Right renal pelvis (tissue), 4 donors: Measurements from ENCODE around the gene TRAPPC10. TPM values are rescaled to one million over a fixed set of nuclear protein-coding genes. Genes with fewer than 3 reads are reported as not detected.

Experiments used
- DNase-seq, 4 donors: peaks; one replicate each; pipeline ENCODE4 v3.0.0-alpha.2; 2013; ENCODE audit warnings: low read depth in 4 of 4, low spot score in 3 of 4, missing footprints in 1 of 4
- polyA plus RNA-seq, 4 donors: library from polyadenylated mRNA; unstranded; fragments of 120-200 nt; gene quantifications; one replicate each; pipeline ENCODE4 v1.2.1, GENCODE V29; 2013; ENCODE audit not compliant: insufficient read length in 4 of 4

Gene TRAPPC10
- polyA plus RNA-seq, 4 donors: 38.2 to 40.8 (median 39.4) TPM

- no peak for DNase-seq
These were observed 51.2 kb downstream of the TRAPPC10 start for GRCh38 chr21:44063151-44063912.

GRCh38 chr21:44064852-44065403 is 52.8 kb downstream of the TRAPPC10 start:
- no peak for DNase-seq

GRCh38 chr21:44065428-44065827 is 53.3 kb downstream of the TRAPPC10 start:
- DNase-seq: no peak

DNA sequence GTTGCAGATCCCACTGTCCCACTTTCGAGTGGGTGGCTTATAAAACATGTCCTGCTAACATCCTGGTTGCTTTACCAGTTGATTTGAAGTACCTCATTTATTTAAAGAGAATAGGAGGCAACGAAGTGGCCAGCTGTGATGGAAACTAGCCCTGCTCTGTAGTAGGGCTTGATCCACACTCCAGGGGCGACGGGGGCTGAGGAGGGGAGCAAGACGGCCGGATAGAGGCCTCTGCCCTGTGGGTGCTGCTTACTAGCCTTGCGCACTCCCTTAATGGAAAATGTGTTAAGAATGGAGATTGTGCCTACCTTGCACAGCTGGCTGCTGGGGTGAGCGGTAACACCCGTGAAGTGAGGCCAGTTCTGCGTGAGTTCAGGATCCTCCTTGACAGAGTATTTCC is 54.0 kb downstream of the TRAPPC10 start:
- DNase-seq: no peak

GRCh38 chr21:44067011-44067839 is 55.1 kb downstream of the TRAPPC10 start:
- DNase-seq: no peak

DNA sequence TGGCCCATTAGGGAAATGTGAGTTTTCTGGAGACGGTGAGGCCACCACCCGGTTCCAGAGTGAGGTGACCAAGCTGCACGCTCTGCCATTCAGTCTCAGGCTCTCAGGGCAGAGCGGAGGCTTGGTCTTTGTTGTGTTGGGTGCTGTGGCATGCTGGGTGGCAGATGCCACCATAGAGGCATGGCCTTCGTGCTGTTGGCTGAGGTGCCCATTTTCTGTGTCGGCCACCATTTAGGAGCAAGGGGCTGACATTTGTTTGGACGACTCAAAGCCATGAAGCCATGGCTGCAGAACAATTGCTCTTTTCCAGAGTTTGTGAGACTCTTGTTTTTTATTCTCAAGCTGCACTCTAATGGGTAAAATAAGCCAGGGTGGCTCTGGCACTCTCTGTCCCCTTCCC is 58.3 kb downstream of the TRAPPC10 start:
- no peak for DNase-seq

DNA sequence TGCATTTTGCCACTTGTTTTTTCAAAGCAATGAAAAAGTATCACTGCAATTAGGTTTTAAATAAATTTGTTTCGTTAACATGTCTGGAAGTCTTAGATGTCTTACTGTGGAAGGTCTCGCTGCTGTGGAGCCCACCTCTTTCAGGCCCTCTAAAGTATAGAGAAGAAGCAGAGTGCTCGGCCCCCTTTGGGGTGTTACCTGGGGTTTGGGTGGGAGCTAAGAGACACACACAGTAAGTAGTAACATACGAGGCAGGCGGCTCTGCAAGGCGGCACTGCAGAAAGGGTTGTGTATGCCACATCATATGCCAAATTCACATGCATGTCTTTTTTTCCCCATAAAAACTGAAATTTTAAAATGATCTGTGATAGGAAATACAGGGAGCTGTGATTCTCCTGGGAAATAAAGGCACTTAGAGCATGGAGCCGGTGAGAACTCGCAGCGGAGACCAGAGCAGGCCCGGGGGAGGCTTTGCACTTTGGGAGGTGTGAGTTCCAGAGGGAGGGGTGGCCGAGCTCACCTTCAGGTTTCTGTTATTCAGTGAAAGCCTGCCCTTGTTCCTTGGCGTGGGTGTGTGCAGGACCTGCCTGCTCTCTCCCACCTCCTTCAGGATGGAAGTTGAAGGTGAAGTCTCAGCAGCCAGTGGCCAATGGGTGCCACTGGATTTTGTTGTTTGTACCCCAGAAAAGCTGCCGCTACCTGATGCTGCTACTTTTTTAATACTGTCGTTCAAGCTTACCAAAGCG is 59.4 kb downstream of the TRAPPC10 start:
- no peak for DNase-seq

GRCh38 chr21:44072111-44072510 is 60.0 kb downstream of the TRAPPC10 start:
- DNase-seq: no peak

DNA sequence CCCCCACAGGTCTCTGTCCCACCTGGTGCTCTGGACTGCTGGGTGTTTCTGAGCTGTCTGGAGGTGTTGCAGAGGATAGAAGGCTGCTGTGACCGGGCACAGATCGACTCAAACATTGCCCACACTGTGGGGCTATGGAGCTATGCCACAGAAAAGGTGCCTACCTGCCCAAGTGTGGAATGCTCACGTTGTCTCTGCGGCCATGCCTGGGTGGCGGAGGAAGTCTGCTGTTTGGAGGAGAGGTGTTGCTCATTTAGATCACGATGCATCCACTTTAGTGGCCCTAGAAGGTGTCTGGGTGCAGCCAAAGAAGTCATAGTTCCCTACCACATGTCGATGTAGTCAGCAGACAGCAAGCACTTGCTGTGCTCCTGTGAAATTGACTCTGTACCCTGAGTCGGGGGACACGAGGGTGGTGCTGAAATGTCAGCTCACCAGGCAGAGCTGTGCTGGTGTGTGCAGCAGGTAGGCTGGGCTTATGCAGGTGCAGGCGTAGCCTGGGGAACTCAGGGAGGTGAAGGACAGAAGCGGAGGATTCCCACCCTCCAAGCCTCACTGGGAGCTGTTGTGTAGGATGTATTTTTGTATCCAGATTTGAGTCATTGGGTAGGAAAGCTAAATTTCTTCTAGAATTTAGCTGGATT is 62.3 kb downstream of the TRAPPC10 start:
- DNase-seq: no peak

GRCh38 chr21:44076316-44076715 is 64.2 kb downstream of the TRAPPC10 start:
- DNase-seq: no peak

DNA sequence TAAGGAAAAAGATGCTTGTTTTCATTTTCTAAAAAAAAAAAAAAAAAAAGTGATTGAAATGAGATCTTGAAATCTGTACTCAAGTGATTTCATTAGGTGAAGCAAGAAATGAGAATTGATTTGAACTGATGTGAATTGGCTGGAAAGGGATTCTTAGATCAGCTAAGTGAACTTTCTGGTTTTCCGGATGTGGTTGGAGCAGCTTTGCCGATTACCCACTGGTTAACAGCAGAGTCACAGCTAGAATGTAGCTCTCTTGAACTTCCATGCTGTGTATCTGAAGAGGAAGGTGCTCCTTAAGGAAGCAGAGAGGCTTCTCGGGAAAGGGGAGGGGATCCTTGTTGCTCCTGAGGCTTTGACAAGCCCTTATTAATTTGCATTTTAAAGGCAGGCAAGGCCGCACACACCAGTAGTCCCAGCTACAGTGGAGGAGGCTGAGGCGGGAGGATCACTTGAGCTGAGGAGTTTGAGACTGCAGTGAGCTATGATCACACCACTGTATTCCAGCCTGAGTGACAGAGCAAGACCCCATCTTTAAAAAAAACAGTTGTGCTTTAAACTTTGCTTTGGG is 66.4 kb downstream of the TRAPPC10 start:
- no peak for DNase-seq

DNA sequence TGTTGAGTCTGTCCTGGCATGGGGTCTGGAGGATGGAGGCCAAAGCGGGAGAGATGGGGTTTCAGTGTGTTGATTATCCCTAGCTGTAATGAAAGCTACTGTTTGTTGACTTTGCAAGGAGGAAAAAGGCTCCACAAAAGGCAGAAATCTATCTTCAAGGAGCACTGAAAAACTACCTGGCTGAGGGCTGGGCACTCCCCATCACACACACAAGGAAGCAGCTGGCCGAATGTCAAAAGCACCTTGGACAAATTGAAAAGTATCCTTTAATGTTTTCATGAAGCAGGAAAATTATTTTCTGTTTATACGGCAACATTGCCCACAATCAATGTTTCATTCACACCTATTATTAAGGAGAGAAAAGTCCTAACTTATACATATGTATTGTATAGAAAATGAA is 67.3 kb downstream of the TRAPPC10 start:
- DNase-seq: no peak

- no peak for DNase-seq
These were observed 67.7 kb downstream of the TRAPPC10 start for GRCh38 chr21:44079846-44080245.

DNA sequence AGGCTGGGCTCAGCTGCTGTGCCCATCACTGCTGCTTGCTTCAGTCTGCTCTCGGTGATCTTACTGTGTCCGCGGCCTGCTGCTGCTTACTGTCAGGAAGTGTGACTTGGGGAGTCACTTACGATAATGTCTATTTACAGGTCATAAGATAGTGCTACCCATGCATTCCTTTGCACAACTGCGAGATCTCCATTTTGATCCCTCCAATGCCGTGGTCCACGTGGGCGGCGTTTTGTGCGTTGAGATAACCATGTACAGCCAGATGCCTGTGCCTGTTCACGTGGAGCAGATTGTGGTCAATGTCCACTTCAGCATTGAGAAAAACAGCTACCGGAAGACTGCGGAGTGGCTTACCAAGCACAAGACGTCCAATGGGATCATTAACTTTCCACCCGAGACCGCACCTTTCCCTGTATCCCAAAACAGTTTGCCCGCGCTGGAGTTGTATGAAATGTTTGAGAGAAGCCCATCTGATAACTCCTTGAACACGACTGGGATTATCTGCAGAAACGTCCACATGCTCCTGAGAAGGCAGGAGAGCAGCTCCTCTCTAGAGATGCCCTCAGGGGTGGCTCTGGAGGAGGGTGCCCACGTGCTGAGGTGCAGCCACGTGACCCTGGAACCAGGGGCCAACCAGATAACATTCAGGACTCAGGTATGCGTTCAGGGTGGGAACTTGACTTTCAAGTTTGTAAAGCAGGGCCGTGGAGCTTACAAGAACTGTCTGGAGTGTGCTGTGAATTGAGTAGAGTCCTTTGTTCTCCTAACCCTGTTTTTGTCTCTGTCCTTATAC is 70.7 kb downstream of the TRAPPC10 start:
- DNase-seq: no peak

- DNase-seq: no peak
These were observed 71.7 kb downstream of the TRAPPC10 start for GRCh38 chr21:44083631-44084291.

DNA sequence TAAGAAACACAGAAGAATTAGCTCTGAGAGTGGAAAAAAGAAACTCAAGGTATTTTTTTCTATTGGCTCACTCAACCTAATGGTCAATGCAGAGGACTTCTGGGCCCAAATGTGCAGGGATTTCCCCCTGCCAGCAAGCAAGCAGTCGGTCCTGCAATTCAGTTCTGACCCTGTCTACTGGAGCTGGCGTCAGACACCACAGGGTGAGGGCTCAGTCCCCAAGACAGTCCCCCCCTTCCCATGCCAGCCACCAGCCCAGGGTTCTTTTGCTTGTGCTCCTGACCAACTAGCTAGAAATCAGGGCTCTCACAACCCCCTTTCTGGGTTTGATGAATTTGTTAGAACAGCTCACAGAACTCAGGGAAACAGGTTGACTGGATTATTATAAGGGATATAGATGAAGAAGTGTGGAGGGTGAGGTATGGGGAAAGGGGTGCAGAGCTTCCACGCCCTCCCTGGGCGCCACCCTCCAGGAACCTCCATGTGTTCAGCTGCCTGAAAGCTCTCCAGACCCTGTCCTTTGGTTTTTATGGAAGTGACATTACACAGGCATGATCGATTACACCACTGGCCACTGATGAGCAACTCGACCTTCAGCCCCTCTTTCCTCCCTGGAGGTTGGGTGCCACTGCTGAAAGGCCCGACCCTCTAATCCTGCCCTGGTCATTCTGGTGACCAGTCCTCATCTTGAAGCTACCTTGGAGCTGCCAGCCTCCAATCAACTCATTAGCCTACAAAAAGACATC is 72.6 kb downstream of the TRAPPC10 start:
- no peak for DNase-seq

GRCh38 chr21:44085491-44086321 is 73.6 kb downstream of the TRAPPC10 start:
- no peak for DNase-seq
